Measurements from ENCODE around the gene NASP. TPM values are rescaled to one million over a fixed set of nuclear protein-coding genes. Genes with fewer than 3 reads are reported as not detected.

Gene NASP
- polyA plus RNA-seq, 1 of the 3 experiments (the other 2 are of a cell fraction) = 152 TPM

DNA sequence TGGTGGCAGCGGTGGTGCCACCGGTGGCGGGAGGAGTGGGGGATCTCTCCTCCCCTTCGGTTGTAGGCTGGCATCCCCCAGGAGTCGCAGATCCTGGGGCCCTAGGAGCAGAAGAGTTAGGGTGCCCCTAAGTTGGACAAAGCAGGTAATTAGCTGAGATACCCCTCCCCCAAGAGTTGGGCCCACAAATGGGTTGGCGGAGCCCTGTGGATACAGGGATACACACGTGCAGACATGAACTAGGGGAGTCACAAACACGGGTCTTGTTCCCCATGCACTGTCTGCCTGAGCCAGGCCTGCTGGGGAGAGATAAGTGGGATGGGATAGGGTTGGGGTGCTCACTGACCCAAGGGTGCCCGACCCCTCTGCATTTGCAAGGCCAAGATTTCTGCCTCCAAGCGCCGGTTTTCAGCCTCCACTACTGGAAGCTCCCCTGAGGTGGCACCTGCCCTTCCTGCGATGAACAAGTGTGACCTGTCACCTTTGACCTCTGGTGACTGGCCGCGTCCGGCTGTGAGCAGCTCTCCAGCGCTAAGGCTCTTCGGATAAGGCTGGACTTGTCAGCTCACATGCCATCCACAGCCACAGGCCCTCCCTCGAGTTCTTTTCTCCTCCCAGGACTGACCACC lies 38.2 kb downstream of the NASP start:
- H4K20me1 ChIP-seq (ENCODE audit: insufficient read depth) = no peaks in the 10 kb centered on the region
- no peak for DNase-seq
- peaks cover 26 to 42% of the 10 kb centered on the region in 2 experiments for H3K36me3 ChIP-seq (replicated peaks in 1 of 2; ENCODE audit: control insufficient read depth in 1 of 2, insufficient read depth in 2 of 2, low read length in 1 of 2)
- no peak overlapping the region for H3K27ac ChIP-seq (ENCODE audit: low read depth in 2 of 2, low read length in 1 of 2)
- WGBS (ENCODE audit: low lambda C conversion rate) = 98% methylated on average over 12 of the region's 18 CpGs
- no peak for TF ChIP-seq FOSL2 (IDR thresholded peaks at IDR 0.05; ENCODE audit: borderline replicate concordance, low read depth)
- no peak for TF ChIP-seq NFIC (IDR thresholded peaks at IDR 0.05; ENCODE audit: borderline replicate concordance)
- no peak for TF ChIP-seq RFX5 (IDR thresholded peaks at IDR 0.05; ENCODE audit: low read length)
- no peak for TF ChIP-seq SIN3A (IDR thresholded peaks at IDR 0.05; ENCODE audit: borderline replicate concordance, low read depth, low read length)
- TF ChIP-seq POLR2AphosphoS5 (IDR thresholded peaks at IDR 0.05; ENCODE audit: low read depth, low read length) = no peak; the same call in 1 of the 2 replicates
- H3K9me3 ChIP-seq = no peaks in the 10 kb centered on the region
- no peaks in the 10 kb centered on the region for H3K27me3 ChIP-seq (ENCODE audit: insufficient read depth)
- H3K9ac ChIP-seq = no peak overlapping the region
- no peaks in the 10 kb centered on the region for H3K79me2 ChIP-seq (ENCODE audit: insufficient read depth)
- H3K4me2 ChIP-seq = no peak overlapping the region
- no peak overlapping the region for H3K4me3 ChIP-seq (ENCODE audit: low read depth in 2 of 2, low read length in 1 of 2)
- H3K4me1 ChIP-seq (ENCODE audit: control insufficient read depth in 1 of 2, insufficient read depth in 2 of 2, low read depth in 1 of 2, low read length in 1 of 2) = no peaks in the 10 kb centered on the region; a peak in 1 of 4 replicates
- H3K9me2 ChIP-seq = no peaks in the 10 kb centered on the region
- CTCF ChIA-PET = no interaction called here
- no peak overlapping the region for H2AFZ ChIP-seq (ENCODE audit: low read depth)
- H3F3A ChIP-seq (replicated peaks; ENCODE audit: insufficient read depth) = peaks cover 39% of the 10 kb centered on the region
- POLR2A ChIA-PET = interaction anchor here (0.6 kb wide), 1 partner anchor 296 kb away, joined by 3 read pairs; no protein-coding TSS in a partner anchor

DNA sequence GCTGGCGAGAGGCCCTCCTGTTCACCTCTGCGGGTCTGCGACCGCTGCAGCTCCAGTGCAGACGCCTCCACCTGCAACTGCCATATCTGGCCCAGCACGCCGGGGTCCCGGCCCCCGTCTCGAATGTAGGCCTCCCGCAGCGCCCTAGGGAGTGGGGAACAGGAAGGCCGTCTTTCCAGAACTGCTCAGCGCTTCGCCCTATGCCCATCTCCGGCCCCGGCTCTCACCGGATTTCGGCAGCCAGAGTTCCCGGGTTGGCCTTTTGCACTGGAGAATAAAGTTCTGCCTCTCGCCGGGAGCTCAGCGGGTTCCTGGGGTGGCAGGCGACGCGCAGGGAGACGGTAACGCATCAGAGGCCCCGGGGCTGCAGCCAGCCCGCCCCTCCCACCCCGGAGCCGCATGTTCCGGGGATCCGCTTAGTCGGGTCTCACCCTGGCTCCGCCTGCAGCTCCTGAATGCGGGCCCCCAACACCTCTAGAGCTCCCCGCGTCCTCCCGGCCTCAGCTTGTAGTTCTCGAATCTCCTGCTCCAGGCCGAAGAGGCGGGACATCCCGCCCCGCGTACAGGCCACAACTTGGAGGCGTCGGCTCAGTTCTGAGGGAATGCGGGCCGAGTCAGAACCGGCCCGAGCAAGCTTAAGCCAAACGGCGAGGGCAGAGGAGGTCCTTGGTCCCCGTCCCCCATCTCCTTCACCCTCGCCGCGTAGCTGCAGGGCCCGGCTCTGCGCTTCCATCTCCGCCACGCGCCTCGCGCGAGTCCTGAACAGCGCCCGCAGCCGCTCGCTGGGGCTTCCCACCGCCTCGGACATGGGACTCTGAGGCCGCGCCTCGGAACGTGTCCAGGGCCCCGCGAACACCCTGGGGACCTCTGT lies 38.9 kb downstream of the NASP start:
- CTCF ChIA-PET = no interaction called here
- H2AFZ ChIP-seq (ENCODE audit: low read depth) = no peak overlapping the region

More for the DNA sequence above, 38.9 kb downstream of the NASP start:
- no peak for TF ChIP-seq RCOR1 (IDR thresholded peaks at IDR 0.05; ENCODE audit: low read length)
- TF ChIP-seq, protein P1, sequence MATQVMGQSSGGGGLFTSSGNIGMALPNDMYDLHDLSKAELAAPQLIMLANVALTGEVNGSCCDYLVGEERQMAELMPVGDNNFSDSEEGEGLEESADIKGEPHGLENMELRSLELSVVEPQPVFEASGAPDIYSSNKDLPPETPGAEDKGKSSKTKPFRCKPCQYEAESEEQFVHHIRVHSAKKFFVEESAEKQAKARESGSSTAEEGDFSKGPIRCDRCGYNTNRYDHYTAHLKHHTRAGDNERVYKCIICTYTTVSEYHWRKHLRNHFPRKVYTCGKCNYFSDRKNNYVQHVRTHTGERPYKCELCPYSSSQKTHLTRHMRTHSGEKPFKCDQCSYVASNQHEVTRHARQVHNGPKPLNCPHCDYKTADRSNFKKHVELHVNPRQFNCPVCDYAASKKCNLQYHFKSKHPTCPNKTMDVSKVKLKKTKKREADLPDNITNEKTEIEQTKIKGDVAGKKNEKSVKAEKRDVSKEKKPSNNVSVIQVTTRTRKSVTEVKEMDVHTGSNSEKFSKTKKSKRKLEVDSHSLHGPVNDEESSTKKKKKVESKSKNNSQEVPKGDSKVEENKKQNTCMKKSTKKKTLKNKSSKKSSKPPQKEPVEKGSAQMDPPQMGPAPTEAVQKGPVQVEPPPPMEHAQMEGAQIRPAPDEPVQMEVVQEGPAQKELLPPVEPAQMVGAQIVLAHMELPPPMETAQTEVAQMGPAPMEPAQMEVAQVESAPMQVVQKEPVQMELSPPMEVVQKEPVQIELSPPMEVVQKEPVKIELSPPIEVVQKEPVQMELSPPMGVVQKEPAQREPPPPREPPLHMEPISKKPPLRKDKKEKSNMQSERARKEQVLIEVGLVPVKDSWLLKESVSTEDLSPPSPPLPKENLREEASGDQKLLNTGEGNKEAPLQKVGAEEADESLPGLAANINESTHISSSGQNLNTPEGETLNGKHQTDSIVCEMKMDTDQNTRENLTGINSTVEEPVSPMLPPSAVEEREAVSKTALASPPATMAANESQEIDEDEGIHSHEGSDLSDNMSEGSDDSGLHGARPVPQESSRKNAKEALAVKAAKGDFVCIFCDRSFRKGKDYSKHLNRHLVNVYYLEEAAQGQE (IDR thresholded peaks at IDR 0.05; ENCODE audit: low read depth, low read length) = no peak
- no peak for TF ChIP-seq TAF1 (IDR thresholded peaks at IDR 0.05; ENCODE audit: borderline replicate concordance, low read depth, low read length)
- no peak for TF ChIP-seq SMC3 (IDR thresholded peaks at IDR 0.05; ENCODE audit: low read depth, low read length)
- TF ChIP-seq CHD2 (IDR thresholded peaks at IDR 0.05; ENCODE audit: low read length, partially characterized antibody) = no peak
- no peak for TF ChIP-seq FOSL2 (IDR thresholded peaks at IDR 0.05; ENCODE audit: borderline replicate concordance, low read depth)
- TF ChIP-seq YY1 (IDR thresholded peaks at IDR 0.05; ENCODE audit: low read depth) = no peak
- peak; percentile 39 for DNase-seq
- H3K9me3 ChIP-seq = no peaks in the 10 kb centered on the region
- no peaks in the 10 kb centered on the region for H3K27me3 ChIP-seq (ENCODE audit: insufficient read depth)
- H3K27ac ChIP-seq (ENCODE audit: low read depth in 2 of 2, low read length in 1 of 2) = no peak overlapping the region
- no peaks in the 10 kb centered on the region for H4K20me1 ChIP-seq (ENCODE audit: insufficient read depth)
- peaks cover 27 to 42% of the 10 kb centered on the region in 2 experiments for H3K36me3 ChIP-seq (replicated peaks in 1 of 2; ENCODE audit: control insufficient read depth in 1 of 2, insufficient read depth in 2 of 2, low read length in 1 of 2)
- H3K4me3 ChIP-seq (ENCODE audit: low read depth in 2 of 2, low read length in 1 of 2) = no peak overlapping the region
- POLR2A ChIA-PET = no interaction called here
- H3K9me2 ChIP-seq = no peaks in the 10 kb centered on the region
- peaks cover 37% of the 10 kb centered on the region for H3F3A ChIP-seq (replicated peaks; ENCODE audit: insufficient read depth)
- H3K4me1 ChIP-seq (ENCODE audit: control insufficient read depth in 1 of 2, insufficient read depth in 2 of 2, low read depth in 1 of 2, low read length in 1 of 2) = no peaks in the 10 kb centered on the region; a peak in 1 of 4 replicates
- no peak overlapping the region for H3K4me2 ChIP-seq
- H3K9ac ChIP-seq = no peak overlapping the region
- no peaks in the 10 kb centered on the region for H3K79me2 ChIP-seq (ENCODE audit: insufficient read depth)
- WGBS (ENCODE audit: low lambda C conversion rate) = 95% methylated on average over 64 of the region's 78 CpGs
